ENCODE measurements around the gene TACC2.

DNA sequence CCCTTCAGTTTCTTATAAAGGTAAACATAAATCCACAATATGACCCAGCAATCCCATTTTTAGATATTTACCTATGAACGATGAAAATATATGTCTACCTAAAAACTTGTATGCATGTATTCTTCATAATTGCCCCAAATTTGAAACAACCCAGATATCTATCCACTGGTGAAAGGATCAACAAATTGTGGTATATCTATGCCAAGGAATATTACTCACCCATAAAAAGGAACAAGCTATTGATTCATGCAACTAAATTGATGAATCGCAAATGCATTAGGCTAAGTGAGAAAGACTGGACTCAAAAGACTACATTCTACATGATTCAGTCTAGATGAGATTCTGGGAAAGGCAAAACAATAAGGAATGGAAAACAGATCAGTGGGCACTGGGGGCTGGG lies 156.2 kb downstream of the TACC2 start:
- TF ChIP-seq, protein P1, sequence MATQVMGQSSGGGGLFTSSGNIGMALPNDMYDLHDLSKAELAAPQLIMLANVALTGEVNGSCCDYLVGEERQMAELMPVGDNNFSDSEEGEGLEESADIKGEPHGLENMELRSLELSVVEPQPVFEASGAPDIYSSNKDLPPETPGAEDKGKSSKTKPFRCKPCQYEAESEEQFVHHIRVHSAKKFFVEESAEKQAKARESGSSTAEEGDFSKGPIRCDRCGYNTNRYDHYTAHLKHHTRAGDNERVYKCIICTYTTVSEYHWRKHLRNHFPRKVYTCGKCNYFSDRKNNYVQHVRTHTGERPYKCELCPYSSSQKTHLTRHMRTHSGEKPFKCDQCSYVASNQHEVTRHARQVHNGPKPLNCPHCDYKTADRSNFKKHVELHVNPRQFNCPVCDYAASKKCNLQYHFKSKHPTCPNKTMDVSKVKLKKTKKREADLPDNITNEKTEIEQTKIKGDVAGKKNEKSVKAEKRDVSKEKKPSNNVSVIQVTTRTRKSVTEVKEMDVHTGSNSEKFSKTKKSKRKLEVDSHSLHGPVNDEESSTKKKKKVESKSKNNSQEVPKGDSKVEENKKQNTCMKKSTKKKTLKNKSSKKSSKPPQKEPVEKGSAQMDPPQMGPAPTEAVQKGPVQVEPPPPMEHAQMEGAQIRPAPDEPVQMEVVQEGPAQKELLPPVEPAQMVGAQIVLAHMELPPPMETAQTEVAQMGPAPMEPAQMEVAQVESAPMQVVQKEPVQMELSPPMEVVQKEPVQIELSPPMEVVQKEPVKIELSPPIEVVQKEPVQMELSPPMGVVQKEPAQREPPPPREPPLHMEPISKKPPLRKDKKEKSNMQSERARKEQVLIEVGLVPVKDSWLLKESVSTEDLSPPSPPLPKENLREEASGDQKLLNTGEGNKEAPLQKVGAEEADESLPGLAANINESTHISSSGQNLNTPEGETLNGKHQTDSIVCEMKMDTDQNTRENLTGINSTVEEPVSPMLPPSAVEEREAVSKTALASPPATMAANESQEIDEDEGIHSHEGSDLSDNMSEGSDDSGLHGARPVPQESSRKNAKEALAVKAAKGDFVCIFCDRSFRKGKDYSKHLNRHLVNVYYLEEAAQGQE (IDR thresholded peaks at IDR 0.05; ENCODE audit: insufficient read depth in 1 of 2, low read depth in 2 of 2, low read length in 2 of 2) = no peak
- no peak for TF ChIP-seq SIN3A (IDR thresholded peaks at IDR 0.05; ENCODE audit: borderline replicate concordance, insufficient read depth, low read length)
- TF ChIP-seq POLR2AphosphoS5 (IDR thresholded peaks at IDR 0.05; ENCODE audit: low read depth, low read length) = no peak

Data from PFSK-1 (cell line).